ENCODE results near the gene YBEY. TPM values are rescaled to one million over a fixed set of nuclear protein-coding genes. Genes with fewer than 3 reads are reported as not detected.

YBEY gene
- total and polyA plus RNA-seq, 2 of the 8 experiments (the other 6 are each of a cell fraction or from before 2014, with no cell fraction given), result 26.9 to 31.9 TPM

GRCh38 chr21:46266946-46267345, 19.2 kb upstream of the YBEY start (continued):
- TF ChIP-seq CHD7 (IDR thresholded peaks at IDR 0.05; ENCODE audit: insufficient replicate concordance, low read length) (no peak), KDM5A (IDR thresholded peaks at IDR 0.05; ENCODE audit: low read length) (no peak), YY1 (IDR thresholded peaks at IDR 0.05; ENCODE audit: low read depth, low read length) (no peak), TBP (IDR thresholded peaks at IDR 0.05; ENCODE audit: low read depth, low read length) (no peak), CTCF (IDR thresholded peaks at IDR 0.05; ENCODE audit: control extremely low read depth in 1 of 3, insufficient read depth in 1 of 3, low read depth in 1 of 3, low read length in 3 of 3) (no peak), POLR2AphosphoS5 (IDR thresholded peaks at IDR 0.05; ENCODE audit: low read depth, low read length) (no peak), GTF2F1 (IDR thresholded peaks at IDR 0.05; ENCODE audit: borderline replicate concordance, low read depth, low read length) (no peak), ZNF274 (IDR thresholded peaks at IDR 0.05; ENCODE audit: borderline replicate concordance, extremely low read depth, low read length) (no peak), HDAC2 (IDR thresholded peaks at IDR 0.05; ENCODE audit: borderline replicate concordance in 1 of 2, low read depth in 2 of 2, low read length in 2 of 2) (no peak), SP4 (IDR thresholded peaks at IDR 0.05; ENCODE audit: low read length) (no peak)

Measured in H1 (cell line).